Measurements from ENCODE around the gene VCAN.
"Not testable (repeated sequence)": the region's sequence is repeated elsewhere in the genome, so short reads cannot be mapped to it uniquely, and the experiment has no call there.

The VCAN gene

GRCh38 chr5:83430130-83431010 is 41.2 kb upstream of the VCAN start:
- DNase-seq: peak; percentile 80
- Histone ChIP-seq H3K27me3 (ENCODE audit: insufficient read depth, low read depth, severe bottlenecking) (no peaks in the 10 kb centered on the region), H3K36me3 (no peaks in the 10 kb centered on the region), H3K27ac (no peak overlapping the region), H3K9me3 (ENCODE audit: severe bottlenecking) (no peaks in the 10 kb centered on the region), H3K4me3 (ENCODE audit: low read depth, low read length) (no peak overlapping the region)
- TF ChIP-seq CTCF (IDR thresholded peaks at IDR 0.05; ENCODE audit: low read depth, low read length): peak; percentile 90

GRCh38 chr5:83433891-83434290 is 37.7 kb upstream of the VCAN start:
- no peak for DNase-seq

GRCh38 chr5:83434946-83435345 is 36.6 kb upstream of the VCAN start:
- H3K4me3 ChIP-seq (ENCODE audit: low read depth, low read length): no peak overlapping the region
- H3K27ac ChIP-seq: no peak overlapping the region
- no peak for TF ChIP-seq CTCF (IDR thresholded peaks at IDR 0.05; ENCODE audit: low read depth, low read length)
- no peaks in the 10 kb centered on the region for H3K27me3 ChIP-seq (ENCODE audit: insufficient read depth, low read depth, severe bottlenecking)
- DNase-seq: no peak
- no peaks in the 10 kb centered on the region for H3K36me3 ChIP-seq
- no peaks in the 10 kb centered on the region for H3K9me3 ChIP-seq (ENCODE audit: severe bottlenecking)

More at GRCh38 chr5:83433891-83434290, 37.7 kb upstream of the VCAN start:
- Histone ChIP-seq H3K27ac (no peak overlapping the region), H3K36me3 (no peaks in the 10 kb centered on the region), H3K4me3 (ENCODE audit: low read depth, low read length) (no peak overlapping the region), H3K9me3 (ENCODE audit: severe bottlenecking) (no peaks in the 10 kb centered on the region), H3K27me3 (ENCODE audit: insufficient read depth, low read depth, severe bottlenecking) (no peaks in the 10 kb centered on the region)
- TF ChIP-seq CTCF (IDR thresholded peaks at IDR 0.05; ENCODE audit: low read depth, low read length): no peak

GRCh38 chr5:83436276-83436675 is 35.3 kb upstream of the VCAN start:
- no peak for DNase-seq
- TF ChIP-seq CTCF (IDR thresholded peaks at IDR 0.05; ENCODE audit: low read depth, low read length): no peak
- no peak overlapping the region for H3K27ac ChIP-seq
- no peaks in the 10 kb centered on the region for H3K36me3 ChIP-seq
- no peaks in the 10 kb centered on the region for H3K9me3 ChIP-seq (ENCODE audit: severe bottlenecking)
- no peaks in the 10 kb centered on the region for H3K27me3 ChIP-seq (ENCODE audit: insufficient read depth, low read depth, severe bottlenecking)
- H3K4me3 ChIP-seq (ENCODE audit: low read depth, low read length): no peak overlapping the region

GRCh38 chr5:83437697-83438096 is 33.8 kb upstream of the VCAN start:
- not testable (repeated sequence) for DNase-seq; H3K9me3 ChIP-seq (ENCODE audit: severe bottlenecking); H3K27me3 ChIP-seq (ENCODE audit: insufficient read depth, low read depth, severe bottlenecking); H3K4me3 ChIP-seq (ENCODE audit: low read depth, low read length); H3K36me3 ChIP-seq; H3K27ac ChIP-seq

DNA sequence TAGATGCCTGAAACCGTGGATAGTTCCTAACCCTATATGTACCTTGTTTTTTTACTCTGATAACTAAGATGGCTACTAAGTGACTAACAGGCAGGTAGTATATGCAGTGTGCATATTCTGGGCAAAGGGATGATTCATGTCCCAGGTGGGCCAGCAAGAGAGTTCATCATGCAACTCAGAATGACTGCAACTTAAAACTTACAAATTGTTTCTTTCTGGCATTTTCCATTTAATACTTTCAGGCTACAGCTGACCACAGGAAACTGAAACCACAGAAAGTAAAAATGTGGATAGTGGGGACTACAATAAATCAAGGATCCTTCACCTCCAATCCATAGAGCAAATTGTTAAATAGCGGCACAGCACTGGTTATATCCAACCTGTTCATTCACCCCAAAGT is 30.7 kb upstream of the VCAN start:
- Histone ChIP-seq H3K27ac (no peak overlapping the region), H3K9me3 (ENCODE audit: severe bottlenecking) (no peaks in the 10 kb centered on the region), H3K4me3 (ENCODE audit: low read depth, low read length) (no peak overlapping the region), H3K36me3 (no peaks in the 10 kb centered on the region), H3K27me3 (ENCODE audit: insufficient read depth, low read depth, severe bottlenecking) (no peaks in the 10 kb centered on the region)
- TF ChIP-seq CTCF (IDR thresholded peaks at IDR 0.05; ENCODE audit: low read depth, low read length): no peak
- no peak for DNase-seq
